ENCODE results near the gene NHP2. TPM values are rescaled to one million over a fixed set of nuclear protein-coding genes. Genes with fewer than 3 reads are reported as not detected.

NHP2 gene
- total RNA-seq, 1 experiment from 2014 or later, result 221 TPM

- CTCF ChIA-PET, result no interaction called here
- no peaks in the 10 kb centered on the region for H3K9me3 ChIP-seq (ENCODE audit: insufficient read depth, low read depth)
- TF ChIP-seq EZH2 (IDR thresholded peaks at IDR 0.05; ENCODE audit: low read depth) (no peak), CTCF (conservative IDR thresholded peaks at IDR 0.05) (no peak)
- intact Hi-C loops (cut with micrococcal nuclease; ENCODE audit: unreplicated experiment), result loop anchor here (2.0 kb wide), 2 partner anchors 17 to 21 kb away; no protein-coding TSS in a partner anchor
- H3K4me2 ChIP-seq, result peak overlapping the region; percentile 77
- DNase-seq, result no peak
- H3K4me1 ChIP-seq (replicated peaks; ENCODE audit: insufficient read depth), result peaks cover 37% of the 10 kb centered on the region
- H3K9me2 ChIP-seq (ENCODE audit: insufficient read depth), result no peaks in the 10 kb centered on the region
- H3K27me3 ChIP-seq (ENCODE audit: insufficient read depth, low read depth), result no peaks in the 10 kb centered on the region
- H3K36me3 ChIP-seq (ENCODE audit: low read depth), result no peaks in the 10 kb centered on the region
- H4K20me1 ChIP-seq (ENCODE audit: insufficient read depth), result no peaks in the 10 kb centered on the region
- no peaks in the 10 kb centered on the region for H3K79me2 ChIP-seq (ENCODE audit: low read depth)
- H3K4me3 ChIP-seq, result no peak overlapping the region
- H3K27ac ChIP-seq, result no peak overlapping the region
- peaks cover 29% of the 10 kb centered on the region for H3F3A ChIP-seq (ENCODE audit: insufficient read depth, low read depth)
- BruUV-seq (replicated peaks), result no TSS peak
- POLR2A ChIA-PET (ENCODE audit: unreplicated experiment), result interaction anchor here (0.7 kb wide), 1 partner anchor 48 kb away, joined by 5 read pairs; no protein-coding TSS in a partner anchor
- no peak overlapping the region for H2AFZ ChIP-seq
These were observed 28.3 kb downstream of the NHP2 start for GRCh38 chr5:178125253-178125906.

- CTCF ChIA-PET, result interaction anchor here (0.5 to 1.1 kb wide), 5 partner anchors 17 to 50 kb away, joined by 3 to 6 read pairs (median 6); no protein-coding TSS in a partner anchor
- H2AFZ ChIP-seq, result no peak overlapping the region
- no peak for TF ChIP-seq EZH2 (IDR thresholded peaks at IDR 0.05; ENCODE audit: low read depth)
- TF ChIP-seq CTCF (conservative IDR thresholded peaks at IDR 0.05), result no peak
- DNase-seq, result peak; percentile 95 to 99
- BruUV-seq (replicated peaks), result no TSS peak
- intact Hi-C loops (cut with micrococcal nuclease; ENCODE audit: unreplicated experiment), result loop anchor here (1.0 to 2.0 kb wide), 3 partner anchors 15 to 46 kb away; no protein-coding TSS in a partner anchor
- H3K36me3 ChIP-seq (ENCODE audit: low read depth), result no peaks in the 10 kb centered on the region
- no peaks in the 10 kb centered on the region for H4K20me1 ChIP-seq (ENCODE audit: insufficient read depth)
- peak overlapping the region; percentile 77 for H3K4me2 ChIP-seq
- no peaks in the 10 kb centered on the region for H3K9me3 ChIP-seq (ENCODE audit: insufficient read depth, low read depth)
- no peaks in the 10 kb centered on the region for H3K79me2 ChIP-seq (ENCODE audit: low read depth)
- no peaks in the 10 kb centered on the region for H3K9me2 ChIP-seq (ENCODE audit: insufficient read depth)
- H3K4me3 ChIP-seq, result peak overlapping the region; percentile 32; the same call in 1 of the 2 replicates
- POLR2A ChIA-PET (ENCODE audit: unreplicated experiment), result interaction anchor here (0.5 to 0.6 kb wide), 2 partner anchors 46 to 510 kb away, joined by 4 to 5 read pairs; no protein-coding TSS in a partner anchor
- H3K4me1 ChIP-seq (replicated peaks; ENCODE audit: insufficient read depth), result peaks cover 33% of the 10 kb centered on the region
- no peaks in the 10 kb centered on the region for H3K27me3 ChIP-seq (ENCODE audit: insufficient read depth, low read depth)
- H3K27ac ChIP-seq, result peak overlapping the region; percentile 94
- peaks cover 18% of the 10 kb centered on the region for H3F3A ChIP-seq (ENCODE audit: insufficient read depth, low read depth)
These were observed 29.4 kb downstream of the NHP2 start for GRCh38 chr5:178123966-178124925.
